K562 (cell line): ENCODE measurements around the gene SLC7A10. TPM values are rescaled to one million over a fixed set of nuclear protein-coding genes. Genes with fewer than 3 reads are reported as not detected.

Experiments
- ATAC-seq: fragments of 200-7000 bp; cut with Tn5 transposase; 3 replicates; pipeline ENCODE4 v1.9.1; 2020; ENCODE audit warnings: moderate library complexity
- BruUV-seq: library from RNA; stranded (reverse); fragments of 400-500 nt; replicated peaks from 2 replicates; lab custom pipeline; 2021; lab: Mats Ljungman, UMichigan
- CTCF ChIA-PET: fragments of 300-600 bp; formaldehyde crosslinking; extraction: SDS; loops from one replicate; lab custom pipeline; 2021; ENCODE audit warnings: low intra/inter-chr PET ratio; lab: Yijun Ruan, JAX
- POLR2A ChIA-PET: fragments of 300-600, 350-650 bp; sonication (Branson Sonifier 250); formaldehyde crosslinking; extraction: SDS; loops from one replicate; lab custom pipeline; 2021; ENCODE audit warnings: antibody characterized with exemption, inconsistent platforms; lab: Yijun Ruan, JAX
- DNase-seq, 4 experiments: peaks; one replicate each; pipeline versions ENCODE4 v3.0.0 to v3.0.0-alpha.2; 2011 to 2018; ENCODE audit warnings: low spot score in 3 of 4, mixed read lengths in 3 of 4; ENCODE audit errors: extremely low read depth in 1 of 4
- FAIRE-seq: peaks from 2 replicates; lab custom pipeline; 2011; peaks lifted over from hg19 to GRCh38; lab: Jason Lieb, UNC
- H2AFZ ChIP-seq: 2 replicates; pipeline ENCODE4 v1.6.0; 2011; ENCODE audit warnings: low read depth, low read length, control low read depth, inconsistent platforms
- H3K27ac ChIP-seq: fragments of 200-600 bp; 3 replicates; pipeline ENCODE4 v1.8.0; 2011; ENCODE audit warnings: low read depth, mild to moderate bottlenecking, control low read depth, inconsistent platforms, low read length, moderate library complexity, mixed read lengths; ENCODE audit errors: extremely low read depth
- H3K27me3 ChIP-seq, 2 experiments: fragments of 300-600 bp in 1 of 2; 2 replicates in 1 of 2; 3 replicates in 1 of 2; pipeline versions ENCODE4 v1.6.0 to v1.8.0; 2011; ENCODE audit warnings: inconsistent platforms in 2 of 2, low read length in 2 of 2, mild to moderate bottlenecking in 1 of 2, mixed read lengths in 1 of 2, moderate library complexity in 1 of 2; ENCODE audit not compliant: control insufficient read depth in 2 of 2, insufficient read depth in 2 of 2
- H3K36me3 ChIP-seq: fragments of 300-600 bp; 3 replicates; pipeline ENCODE4 v1.8.0; 2011; ENCODE audit warnings: mild to moderate bottlenecking, low read length, inconsistent platforms; ENCODE audit not compliant: control insufficient read depth, insufficient read depth
- H3K4me1 ChIP-seq, 2 experiments: fragments of 200-600 bp in 1 of 2; replicated peaks in 1 of 2; 2 replicates in 1 of 2; 3 replicates in 1 of 2; pipeline versions ENCODE4 v1.5.1 to v1.8.0; 2011; ENCODE audit warnings: inconsistent platforms in 2 of 2, low read length in 2 of 2, mild to moderate bottlenecking in 1 of 2, mixed read lengths in 1 of 2, moderate library complexity in 1 of 2; ENCODE audit not compliant: control insufficient read depth in 2 of 2, insufficient read depth in 2 of 2
- H3K4me2 ChIP-seq: 2 replicates; pipeline ENCODE4 v1.6.1; 2011; ENCODE audit warnings: low read length, control low read depth, inconsistent platforms, mixed read lengths; ENCODE audit not compliant: insufficient read depth
- H3K4me3 ChIP-seq: fragments of 200-600 bp; sonication (generic), shearing (Covaris generic); 2 replicates; pipeline ENCODE4 v1.5.1; 2016; ENCODE audit warnings: control low read depth, inconsistent platforms
- H3K79me2 ChIP-seq: fragments of 200-600 bp; 3 replicates; pipeline ENCODE4 v1.8.0; 2011; ENCODE audit warnings: low read length, inconsistent platforms; ENCODE audit not compliant: control insufficient read depth, insufficient read depth
- H3K9ac ChIP-seq, 2 experiments: 2 replicates each; pipeline versions ENCODE4 v1.6.0 to v1.6.1; 2011; ENCODE audit warnings: low read depth in 2 of 2, low read length in 2 of 2, control low read depth in 1 of 2, inconsistent platforms in 1 of 2, mild to moderate bottlenecking in 1 of 2, mixed read lengths in 1 of 2; ENCODE audit not compliant: insufficient read depth in 1 of 2
- H3K9me1 ChIP-seq: one replicate; pipeline ENCODE4 v1.6.0; 2011; ENCODE audit warnings: inconsistent platforms, mild to moderate bottlenecking, low read length, moderate library complexity; ENCODE audit not compliant: control insufficient read depth, insufficient read depth
- H3K9me3 ChIP-seq: replicated peaks from 2 replicates; pipeline ENCODE4 v1.5.1; 2011; ENCODE audit warnings: low read depth, low read length, inconsistent platforms; ENCODE audit not compliant: control insufficient read depth, insufficient read depth
- H4K20me1 ChIP-seq: replicated peaks from 2 replicates; pipeline ENCODE4 v1.6.1; 2011; ENCODE audit warnings: low read length, inconsistent platforms, mixed read lengths; ENCODE audit not compliant: control insufficient read depth, insufficient read depth
- ATF2 ChIP-seq: sonication (generic); formaldehyde crosslinking; IDR thresholded peaks from 2 replicates; pipeline ENCODE4 v1.8.1; 2022; ENCODE audit warnings: missing genetic modification reagents
- TEAD2 ChIP-seq: fragments of 450-650 bp; IDR thresholded peaks from 2 replicates; pipeline ENCODE4 v1.6.1; 2016; ENCODE audit warnings: missing genetic modification characterization, control low read depth, missing compliant biosample characterization
- WGBS: fragments of 100-300 bp; shearing (Covaris generic); methylation state at CpG from one replicate; pipeline ENCODE4 v1.1.6; 2016; ENCODE audit warnings: low coverage, mixed read lengths; ENCODE audit not compliant: insufficient coverage; ENCODE audit errors: missing lambda C conversion rate; 5-methylcytosine and 5-hydroxymethylcytosine counted together
- in situ Hi-C: fragments of 300-500 bp; cut with MboI; formaldehyde crosslinking; loops from 4 replicates; pipeline ENCODE4 v1.15.0; 2018; ENCODE audit warnings: inconsistent platforms, mixed read lengths
- intact Hi-C: fragments of 100-400 bp; cut with micrococcal nuclease; formaldehyde crosslinking; loops from 2 replicates; pipeline ENCODE4 v1.14.2; 2022
- polyA plus RNA-seq, 8 experiments: library from polyadenylated mRNA; depleted of rRNA in 4 of 8; stranded (reverse) in 5 of 8; unstranded in 3 of 8; fragments of >200 nt; fragmentation: Nextera tagmentation in 2 of 8; fragmentation: Illumina TruSeq in 1 of 8; extraction: Ambion mirVana in 2 of 8; extraction: Trizol in 1 of 8; gene quantifications; 2 replicates each; pipeline versions ENCODE4 v1.2.1 to v1.2.3, GENCODE V29; 2011 to 2014; ENCODE audit warnings: inconsistent platforms in 1 of 8, missing spikeins in 1 of 8
- total RNA-seq, 7 experiments: library from RNA; depleted of rRNA in 6 of 7; stranded (reverse); fragments of >200 nt in 6 of 7; fragmentation: Illumina TruSeq in 2 of 7; extraction: Trizol in 2 of 7; gene quantifications; 2 replicates each; pipeline versions ENCODE4 v1.2.1 to v1.2.3, GENCODE V29; 2011 to 2021; ENCODE audit warnings: low replicate concordance in 1 of 7

Gene SLC7A10
- total and polyA plus RNA-seq, 9 of the 15 experiments (the other 6 are each of a cell fraction or from before 2014, with no cell fraction given), result 0.07 TPM; not detected in 8

GRCh38 chr19:33269016-33269415, 43.4 kb upstream of the SLC7A10 start:
- DNase-seq (no peak), FAIRE-seq (no peak), ATAC-seq (no peak)
- Histone ChIP-seq H3K9me1 (no peaks in the 10 kb centered on the region), H3K4me1 (peaks cover 0 to 31% of the 10 kb centered on the region in 2 experiments; a peak in 2 of 5 replicates), H3K4me2 (no peak overlapping the region), H4K20me1 (0 out of 2 replicates have a peak, but pooled peaks cover 6% of the 10 kb centered on the region), H3K79me2 (no peaks in the 10 kb centered on the region), H3K36me3 (no peaks in the 10 kb centered on the region), H3K4me3 (no peak overlapping the region), H3K9ac (no peak overlapping the region), H3K27ac (no peak overlapping the region), H2AFZ (no peak overlapping the region), H3K9me3 (no peaks in the 10 kb centered on the region), H3K27me3 (peaks cover 4 to 77% of the 10 kb centered on the region in 2 experiments; a peak in 4 of 5 replicates)
- no TSS peak for BruUV-seq
- WGBS, result 27% methylated on average over 8 of the region's 10 CpGs
- CTCF ChIA-PET, result no interaction called here
- no peak for TF ChIP-seq ATF2 (CRISPR knock-in tag)
- no peak for TF ChIP-seq TEAD2
- in situ Hi-C loops (no loop called here), intact Hi-C loops (no loop called here)
- POLR2A ChIA-PET, result no interaction called here
